ENCODE data around the gene SPON1. TPM values are rescaled to one million over a fixed set of nuclear protein-coding genes. Genes with fewer than 3 reads are reported as not detected.
A peak's percentile ranks its signal among the peaks of the same experiment; 100 is the strongest.

The SPON1 gene
- polyA plus RNA-seq, 2 of the 4 experiments (the other 2 are of a cell fraction) = not detected

DNA sequence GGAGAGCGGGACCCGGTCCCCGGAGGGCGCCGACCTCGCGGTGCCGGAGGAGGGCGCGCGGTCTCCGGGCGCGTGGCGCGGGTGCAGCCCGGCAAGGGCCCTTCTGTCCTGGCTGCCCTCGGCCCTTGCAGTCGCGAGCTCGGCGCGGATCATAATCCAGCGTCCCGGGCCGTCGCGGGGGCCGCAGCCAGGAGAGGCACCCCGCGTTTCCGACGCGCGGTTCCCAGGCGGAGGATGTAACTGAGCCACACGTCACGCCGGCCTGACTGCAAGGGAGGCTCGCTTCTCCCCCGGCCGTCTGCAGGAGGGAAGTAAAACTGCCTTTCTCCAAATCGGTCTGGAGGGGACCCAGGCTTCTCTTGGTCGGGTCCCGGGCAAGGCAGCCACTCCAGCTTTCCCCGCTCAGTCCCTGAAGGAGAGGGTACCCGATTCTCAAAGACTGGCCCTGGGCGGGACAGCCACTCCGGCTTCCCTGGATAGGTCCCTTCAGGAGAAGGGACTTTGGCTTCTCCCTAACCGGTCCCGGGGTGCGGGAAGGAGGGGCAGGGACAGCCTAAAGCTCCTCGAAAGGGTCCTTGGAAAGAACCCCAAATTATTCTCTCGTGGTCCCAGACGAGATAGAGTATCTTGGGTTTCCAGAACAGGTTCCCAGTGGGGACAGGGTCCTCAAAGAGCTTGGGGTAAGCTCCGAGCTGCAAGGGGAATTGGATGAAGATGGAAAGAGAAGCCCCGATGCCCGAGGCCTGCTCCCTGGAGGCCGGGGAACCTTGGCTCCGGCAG lies 836 bp downstream of the SPON1 start:
- POLR2A ChIA-PET = no interaction called here
- no peak overlapping the region for H3K4me3 ChIP-seq
- ATAC-seq = 0 out of 6 replicates have a peak, but pooled peaks of 1 of the 2 experiments have one; percentile 19

DNA sequence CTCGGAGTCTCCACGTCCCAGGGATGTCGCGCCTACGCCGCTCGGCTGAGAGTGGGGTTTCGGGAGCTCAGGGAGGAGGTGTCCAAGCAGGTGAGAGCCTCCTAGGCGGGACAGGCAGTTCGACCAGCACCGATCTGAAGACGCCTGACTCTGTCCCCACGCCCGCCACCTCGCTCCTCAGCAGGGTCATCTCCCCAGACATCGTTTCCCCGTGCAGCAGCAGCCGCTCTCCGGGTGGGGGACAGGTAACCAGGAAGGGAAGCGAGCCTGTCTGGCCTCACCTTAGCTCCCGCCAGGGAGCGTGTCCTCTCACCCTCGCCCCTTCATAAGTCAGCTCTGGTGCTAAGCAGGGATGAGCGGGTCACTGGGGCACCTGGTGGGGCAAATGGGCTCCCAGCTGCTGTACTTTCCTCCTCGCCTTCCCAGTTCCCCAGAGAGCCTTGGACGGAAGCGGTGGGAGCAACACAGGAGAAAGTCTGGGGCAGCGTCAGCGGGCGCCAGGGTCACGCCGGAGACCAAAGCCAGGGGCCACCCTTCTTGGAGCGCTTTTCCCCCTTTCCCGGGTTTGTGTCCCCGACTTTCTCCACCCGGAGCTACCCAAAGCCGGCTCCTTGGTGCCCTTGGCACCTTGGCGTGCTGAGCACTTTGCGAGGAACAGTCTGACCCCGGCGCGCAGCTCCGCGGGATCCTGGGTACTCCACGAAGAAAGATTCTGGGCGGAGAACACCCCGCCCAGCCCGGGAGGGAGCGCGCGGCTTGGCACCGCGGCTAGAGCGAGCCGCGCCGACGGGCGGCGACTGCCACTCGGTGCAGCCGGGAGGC lies 1.6 kb downstream of the SPON1 start:
- WGBS (ENCODE audit: missing lambda C conversion rate) = 65% methylated on average over 56 of the region's 62 CpGs
- no peak for FAIRE-seq
- POLR2A ChIA-PET = no interaction called here
- no peak for DNase-seq (ENCODE audit: low read depth in 1 of 2, low spot score in 1 of 2)
- TF ChIP-seq, protein P1, sequence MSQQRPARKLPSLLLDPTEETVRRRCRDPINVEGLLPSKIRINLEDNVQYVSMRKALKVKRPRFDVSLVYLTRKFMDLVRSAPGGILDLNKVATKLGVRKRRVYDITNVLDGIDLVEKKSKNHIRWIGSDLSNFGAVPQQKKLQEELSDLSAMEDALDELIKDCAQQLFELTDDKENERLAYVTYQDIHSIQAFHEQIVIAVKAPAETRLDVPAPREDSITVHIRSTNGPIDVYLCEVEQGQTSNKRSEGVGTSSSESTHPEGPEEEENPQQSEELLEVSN (IDR thresholded peaks at IDR 0.05; ENCODE audit: borderline replicate concordance, low read depth) = no peak
- TF ChIP-seq JUN (IDR thresholded peaks at IDR 0.05) (no peak), EHMT2 (IDR thresholded peaks at IDR 0.05; ENCODE audit: low read depth) (no peak), EP300 (IDR thresholded peaks at IDR 0.05) (no peak), JUNB (IDR thresholded peaks at IDR 0.05) (no peak), POLR2A (IDR thresholded peaks at IDR 0.05; ENCODE audit: low read length) (no peak), SMC3 (IDR thresholded peaks at IDR 0.05) (no peak), BHLHE40 (IDR thresholded peaks at IDR 0.05; ENCODE audit: low read depth, low read length) (no peak), PHF8 (IDR thresholded peaks at IDR 0.05; ENCODE audit: borderline replicate concordance, low read depth) (no peak), HOXA7 (CRISPR knock-in tag; IDR thresholded peaks at IDR 0.05) (no peak)
- TF ChIP-seq, protein P2, sequence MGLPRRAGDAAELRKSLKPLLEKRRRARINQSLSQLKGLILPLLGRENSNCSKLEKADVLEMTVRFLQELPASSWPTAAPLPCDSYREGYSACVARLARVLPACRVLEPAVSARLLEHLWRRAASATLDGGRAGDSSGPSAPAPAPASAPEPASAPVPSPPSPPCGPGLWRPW (IDR thresholded peaks at IDR 0.05) = no peak
- TF ChIP-seq, protein P3, sequence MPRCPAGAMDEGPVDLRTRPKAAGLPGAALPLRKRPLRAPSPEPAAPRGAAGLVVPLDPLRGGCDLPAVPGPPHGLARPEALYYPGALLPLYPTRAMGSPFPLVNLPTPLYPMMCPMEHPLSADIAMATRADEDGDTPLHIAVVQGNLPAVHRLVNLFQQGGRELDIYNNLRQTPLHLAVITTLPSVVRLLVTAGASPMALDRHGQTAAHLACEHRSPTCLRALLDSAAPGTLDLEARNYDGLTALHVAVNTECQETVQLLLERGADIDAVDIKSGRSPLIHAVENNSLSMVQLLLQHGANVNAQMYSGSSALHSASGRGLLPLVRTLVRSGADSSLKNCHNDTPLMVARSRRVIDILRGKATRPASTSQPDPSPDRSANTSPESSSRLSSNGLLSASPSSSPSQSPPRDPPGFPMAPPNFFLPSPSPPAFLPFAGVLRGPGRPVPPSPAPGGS (IDR thresholded peaks at IDR 0.05) = no peak
- TF ChIP-seq, protein P4, sequence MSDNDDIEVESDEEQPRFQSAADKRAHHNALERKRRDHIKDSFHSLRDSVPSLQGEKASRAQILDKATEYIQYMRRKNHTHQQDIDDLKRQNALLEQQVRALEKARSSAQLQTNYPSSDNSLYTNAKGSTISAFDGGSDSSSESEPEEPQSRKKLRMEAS (IDR thresholded peaks at IDR 0.05) = no peak
- TF ChIP-seq, protein P5, sequence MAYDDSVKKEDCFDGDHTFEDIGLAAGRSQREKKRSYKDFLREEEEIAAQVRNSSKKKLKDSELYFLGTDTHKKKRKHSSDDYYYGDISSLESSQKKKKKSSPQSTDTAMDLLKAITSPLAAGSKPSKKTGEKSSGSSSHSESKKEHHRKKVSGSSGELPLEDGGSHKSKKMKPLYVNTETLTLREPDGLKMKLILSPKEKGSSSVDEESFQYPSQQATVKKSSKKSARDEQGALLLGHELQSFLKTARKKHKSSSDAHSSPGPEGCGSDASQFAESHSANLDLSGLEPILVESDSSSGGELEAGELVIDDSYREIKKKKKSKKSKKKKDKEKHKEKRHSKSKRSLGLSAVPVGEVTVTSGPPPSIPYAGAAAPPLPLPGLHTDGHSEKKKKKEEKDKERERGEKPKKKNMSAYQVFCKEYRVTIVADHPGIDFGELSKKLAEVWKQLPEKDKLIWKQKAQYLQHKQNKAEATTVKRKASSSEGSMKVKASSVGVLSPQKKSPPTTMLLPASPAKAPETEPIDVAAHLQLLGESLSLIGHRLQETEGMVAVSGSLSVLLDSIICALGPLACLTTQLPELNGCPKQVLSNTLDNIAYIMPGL (CRISPR knock-in tag; IDR thresholded peaks at IDR 0.05; ENCODE audit: borderline replicate concordance) = no peak
- Histone ChIP-seq H3K4me3 (no peak overlapping the region), H3K4me1 (peaks cover 6% of the 10 kb centered on the region; the same call in 1 of the 3 replicates), H3K9me3 (no peaks in the 10 kb centered on the region), H3K4me2 (peak overlapping the region; percentile 41), H3K27ac (no peak overlapping the region)
- CTCF ChIA-PET = interaction anchor here (0.6 to 8.3 kb wide), 7 partner anchors 8 to 1514 kb away, joined by 3 to 66 read pairs (median 7); no protein-coding TSS in a partner anchor
- peak in 1 of 2 experiments; percentile 69; a peak in 3 of 6 replicates for ATAC-seq

More for the DNA sequence above, 836 bp downstream of the SPON1 start:
- no peak overlapping the region for H3K27ac ChIP-seq
- no peaks in the 10 kb centered on the region for H3K9me3 ChIP-seq
- no peak for DNase-seq (ENCODE audit: low read depth in 1 of 2, low spot score in 1 of 2)
- H3K4me1 ChIP-seq = peaks cover 6% of the 10 kb centered on the region; the same call in 1 of the 3 replicates
- CTCF ChIA-PET = interaction anchor here (0.6 to 8.3 kb wide), 6 partner anchors 7 to 286 kb away, joined by 3 to 66 read pairs (median 6); no protein-coding TSS in a partner anchor
- 62% methylated on average over 28 of the region's 60 CpGs for WGBS (ENCODE audit: missing lambda C conversion rate)
- TF ChIP-seq NPAS2 (CRISPR knock-in tag; IDR thresholded peaks at IDR 0.05; ENCODE audit: borderline replicate concordance) (no peak), CBX8 (IDR thresholded peaks at IDR 0.05) (no peak), FOSL2 (IDR thresholded peaks at IDR 0.05) (no peak), FOSL2 (CRISPR knock-in tag; IDR thresholded peaks at IDR 0.05) (no peak)
- no peak overlapping the region for H3K4me2 ChIP-seq
- FAIRE-seq = no peak

Data from A549 (cell line).